Neural cell (in vitro differentiated cells): ENCODE measurements around the gene ALK. TPM values are rescaled to one million over a fixed set of nuclear protein-coding genes. Genes with fewer than 3 reads are reported as not detected.

Source experiments
- H2AFZ ChIP-seq: fragments of 200-600, 300-800 bp; sonication (generic), shearing (Covaris generic); 2 replicates; pipeline ENCODE4 v1.6.0; 2014; ENCODE audit warnings: low read depth, mild to moderate bottlenecking, antibody characterized with exemption, low read length, moderate library complexity
- H3F3A ChIP-seq: fragments of 200-600 bp; shearing (Covaris generic); 2 replicates; pipeline ENCODE4 v1.6.1; 2016; ENCODE audit warnings: mild to moderate bottlenecking, moderate library complexity, mixed read lengths, antibody characterized with exemption, low read length; ENCODE audit not compliant: insufficient read depth, poor library complexity, severe bottlenecking
- H3K27ac ChIP-seq: fragments of 200-600, 300-800 bp; sonication (generic), shearing (Covaris generic); 2 replicates; pipeline ENCODE4 v1.5.1; 2014; ENCODE audit warnings: mild to moderate bottlenecking, low read length, moderate library complexity
- H3K27me3 ChIP-seq: fragments of 300-800, 200-600 bp; sonication (generic), shearing (Covaris generic); 2 replicates; pipeline ENCODE4 v1.6.0; 2014; ENCODE audit warnings: mild to moderate bottlenecking, low read depth, low read length, moderate library complexity; ENCODE audit not compliant: insufficient read depth
- H3K36me3 ChIP-seq: fragments of 300-800, 200-600 bp; sonication (generic), shearing (Covaris generic); 2 replicates; pipeline ENCODE4 v1.5.1; 2014; ENCODE audit warnings: mild to moderate bottlenecking, antibody characterized with exemption, low read length, moderate library complexity; ENCODE audit not compliant: insufficient read depth
- H3K4me2 ChIP-seq: fragments of 300-800, 200-600 bp; sonication (generic), shearing (Covaris generic); 2 replicates; pipeline ENCODE4 v1.6.0; 2014; ENCODE audit warnings: mild to moderate bottlenecking, low read length
- H3K4me3 ChIP-seq: fragments of 300-800, 200-600 bp; sonication (generic), shearing (Covaris generic); 2 replicates; pipeline ENCODE4 v1.5.1; 2014; ENCODE audit warnings: mild to moderate bottlenecking, low read length, moderate library complexity
- H3K79me2 ChIP-seq: fragments of 200-600 bp; shearing (Covaris generic); replicated peaks from 2 replicates; pipeline ENCODE4 v1.6.0; 2014; ENCODE audit warnings: mild to moderate bottlenecking, low read length, moderate library complexity; ENCODE audit not compliant: insufficient read depth
- H3K9ac ChIP-seq: fragments of 300-800, 200-600 bp; sonication (generic), shearing (Covaris generic); 2 replicates; pipeline ENCODE4 v1.6.1; 2016; ENCODE audit warnings: mild to moderate bottlenecking, low read length, mixed read lengths
- H3K9me2 ChIP-seq: fragments of 200-600 bp; shearing (Covaris generic); 2 replicates; pipeline ENCODE4 v1.6.1; 2016; ENCODE audit warnings: mild to moderate bottlenecking, low read length, mixed read lengths; ENCODE audit not compliant: insufficient read depth
- H3K9me3 ChIP-seq: fragments of 200-600, 300-800 bp; sonication (generic), shearing (Covaris generic); 2 replicates; pipeline ENCODE4 v1.6.1; 2016; ENCODE audit warnings: mild to moderate bottlenecking, mixed run types, low read length, moderate library complexity, mixed read lengths
- H4K20me1 ChIP-seq: fragments of 200-600 bp; shearing (Covaris generic); 2 replicates; pipeline ENCODE4 v1.6.1; 2016; ENCODE audit warnings: mild to moderate bottlenecking, mixed run types; ENCODE audit not compliant: insufficient read depth
- CTCF ChIP-seq: fragments of 450-650 bp; IDR thresholded peaks from 2 replicates; pipeline ENCODE4 v1.5.1; 2014; ENCODE audit warnings: antibody characterized with exemption, mild to moderate bottlenecking, moderate library complexity; ENCODE audit not compliant: poor library complexity, severe bottlenecking
- EP300 ChIP-seq: fragments of 450-650 bp; conservative IDR thresholded peaks from 2 replicates; pipeline ENCODE4 v1.6.1; 2014; ENCODE audit warnings: antibody characterized with exemption, mild to moderate bottlenecking, moderate library complexity; ENCODE audit not compliant: poor library complexity, severe bottlenecking
- EZH2 ChIP-seq: fragments of 200-600, 300-800 bp; shearing (Covaris generic), sonication (generic); IDR thresholded peaks from 2 replicates; pipeline ENCODE4 v1.6.1; 2014; ENCODE audit warnings: antibody characterized with exemption, low read length, borderline replicate concordance, mild to moderate bottlenecking; ENCODE audit not compliant: insufficient read depth, poor library complexity, severe bottlenecking
- MXI1 ChIP-seq: fragments of 450-650 bp; conservative IDR thresholded peaks from 2 replicates; pipeline ENCODE4 v1.6.1; 2014; ENCODE audit warnings: antibody characterized with exemption, mild to moderate bottlenecking; ENCODE audit not compliant: poor library complexity, severe bottlenecking
- POLR2AphosphoS5 ChIP-seq: IDR thresholded peaks from 2 replicates; pipeline ENCODE4 v1.6.1; 2012
- RAD21 ChIP-seq: fragments of 450-650 bp; conservative IDR thresholded peaks from 2 replicates; pipeline ENCODE4 v1.6.1; 2014; ENCODE audit warnings: antibody characterized with exemption, mild to moderate bottlenecking, moderate library complexity
- REST ChIP-seq: IDR thresholded peaks from 2 replicates; pipeline ENCODE4 v1.6.1; 2012; ENCODE audit warnings: borderline replicate concordance
- SMC3 ChIP-seq: fragments of 450-650 bp; conservative IDR thresholded peaks from 2 replicates; pipeline ENCODE4 v1.6.1; 2014; ENCODE audit warnings: antibody characterized with exemption, mild to moderate bottlenecking, moderate library complexity; ENCODE audit not compliant: poor library complexity
- TAF1 ChIP-seq: IDR thresholded peaks from 2 replicates; pipeline ENCODE4 v1.6.1; 2012; ENCODE audit warnings: low read depth
- polyA plus RNA-seq: library from polyadenylated mRNA; depleted of rRNA; stranded (reverse); fragments of >200 nt; gene quantifications from 2 replicates; pipeline ENCODE4 v1.2.3, GENCODE V29; 2014

Gene ALK
- polyA plus RNA-seq, 1 donor from 2014 or later = 7.1 TPM

- no peak overlapping the region for H3K27ac ChIP-seq
- H4K20me1 ChIP-seq = no peaks in the 10 kb centered on the region
- H3K4me3 ChIP-seq = no peak overlapping the region
- no peaks in the 10 kb centered on the region for H3K27me3 ChIP-seq
- no peaks in the 10 kb centered on the region for H3F3A ChIP-seq
- no peak overlapping the region for H3K9ac ChIP-seq
- no peak overlapping the region for H2AFZ ChIP-seq
- H3K79me2 ChIP-seq = no peaks in the 10 kb centered on the region
- TF ChIP-seq MXI1 = no peak
- no peak for TF ChIP-seq REST
- TF ChIP-seq EZH2 = no peak
- no peak for TF ChIP-seq EP300
- no peak for TF ChIP-seq RAD21
- TF ChIP-seq SMC3 = no peak
- TF ChIP-seq POLR2AphosphoS5 = no peak
- TF ChIP-seq TAF1 = no peak
- no peak for TF ChIP-seq CTCF
- no peak overlapping the region for H3K4me2 ChIP-seq
- no peaks in the 10 kb centered on the region for H3K36me3 ChIP-seq
- H3K9me3 ChIP-seq = no peaks in the 10 kb centered on the region
- H3K9me2 ChIP-seq = no peaks in the 10 kb centered on the region
These were observed 398.3 kb downstream of the ALK start for GRCh38 chr2:29522951-29523669.

- no peak overlapping the region for H2AFZ ChIP-seq
- no peak overlapping the region for H3K4me2 ChIP-seq
- H3K9me2 ChIP-seq = no peaks in the 10 kb centered on the region
- H3K4me3 ChIP-seq = no peak overlapping the region
- H3K36me3 ChIP-seq = no peaks in the 10 kb centered on the region
- no peaks in the 10 kb centered on the region for H3K79me2 ChIP-seq
- H3K9me3 ChIP-seq = no peaks in the 10 kb centered on the region
- no peaks in the 10 kb centered on the region for H3K27me3 ChIP-seq
- no peak overlapping the region for H3K9ac ChIP-seq
- no peaks in the 10 kb centered on the region for H4K20me1 ChIP-seq
- no peak overlapping the region for H3K27ac ChIP-seq
- H3F3A ChIP-seq = no peaks in the 10 kb centered on the region
- no peak for TF ChIP-seq MXI1
- no peak for TF ChIP-seq EZH2
- TF ChIP-seq RAD21 = no peak
These were observed 401.4 kb downstream of the ALK start for GRCh38 chr2:29520001-29520400.
